Fibroblast of the aortic adventitia (primary cell): Measurements from ENCODE around the gene DCST1. TPM values are rescaled to one million over a fixed set of nuclear protein-coding genes. Genes with fewer than 3 reads are reported as not detected.

Experiments used
- DNase-seq: peaks from one replicate; pipeline ENCODE4 v3.0.0-alpha.2; 2010; ENCODE audit warnings: low read depth
- H3K4me3 ChIP-seq: 2 replicates; pipeline ENCODE4 v1.5.1; 2011; ENCODE audit warnings: low read depth, mild to moderate bottlenecking, control low read depth, low read length, moderate library complexity
- CTCF ChIP-seq: IDR thresholded peaks from 2 replicates; pipeline ENCODE4 v1.5.1; 2011; ENCODE audit warnings: mild to moderate bottlenecking, low read length, control low read depth, inconsistent platforms; ENCODE audit not compliant: insufficient read depth
- total RNA-seq: library from RNA; depleted of rRNA; stranded (reverse); fragments of >200 nt; gene quantifications from 2 replicates; pipeline ENCODE4 v1.2.3, GENCODE V29; 2012; ENCODE audit warnings: low replicate concordance

The DCST1 gene
- total RNA-seq, 1 donor = not detected

DNA sequence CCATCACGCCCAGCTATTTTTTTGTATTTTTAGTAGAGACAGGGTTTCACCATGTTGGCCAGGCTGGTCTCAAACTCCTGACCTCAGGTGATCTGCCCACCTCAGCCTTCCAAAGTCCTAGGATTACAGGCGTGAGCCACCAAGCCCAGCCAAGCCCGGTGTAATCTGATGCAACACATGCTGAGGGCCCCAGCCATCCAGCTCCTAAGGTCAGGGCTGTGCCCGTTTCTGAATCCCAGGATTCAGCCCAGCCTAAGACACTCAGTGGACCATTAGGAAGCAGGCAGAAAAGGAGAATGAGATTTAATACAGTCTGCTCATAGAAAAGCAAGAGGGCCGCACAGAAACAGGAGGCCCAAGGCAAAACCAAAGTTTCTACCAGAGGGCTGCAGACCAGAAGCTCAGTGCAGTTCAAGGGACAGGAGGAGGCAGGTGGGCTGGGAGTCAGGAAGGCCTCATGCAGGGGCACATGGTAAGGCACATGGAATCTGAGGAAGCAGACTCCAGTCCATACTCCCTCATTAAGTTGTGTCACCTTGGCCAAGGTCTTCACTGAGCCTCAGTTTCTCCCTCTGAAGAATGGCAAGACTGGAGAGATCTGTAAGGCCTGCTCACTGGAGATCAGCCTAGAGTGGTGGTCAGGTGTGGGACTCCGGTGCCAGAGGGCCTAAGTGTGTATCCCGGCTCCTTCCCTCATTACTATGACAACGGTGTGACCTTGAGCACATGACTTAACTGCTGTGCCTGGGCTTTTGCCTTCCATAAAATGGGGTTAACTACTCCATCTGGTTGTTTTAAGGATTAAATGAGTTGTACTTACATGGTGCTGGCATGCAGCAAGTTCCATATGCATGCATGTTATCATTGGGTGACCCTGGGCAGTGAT, 15.1 kb downstream of the DCST1 start:
- no peak for TF ChIP-seq CTCF
- H3K4me3 ChIP-seq = no peak overlapping the region
- DNase-seq = no peak

- DNase-seq = peak; percentile 35
- H3K4me3 ChIP-seq = peak overlapping the region; percentile 81
Measured at GRCh38 chr1:155049651-155050559, 16.3 kb downstream of the DCST1 start.

DNA sequence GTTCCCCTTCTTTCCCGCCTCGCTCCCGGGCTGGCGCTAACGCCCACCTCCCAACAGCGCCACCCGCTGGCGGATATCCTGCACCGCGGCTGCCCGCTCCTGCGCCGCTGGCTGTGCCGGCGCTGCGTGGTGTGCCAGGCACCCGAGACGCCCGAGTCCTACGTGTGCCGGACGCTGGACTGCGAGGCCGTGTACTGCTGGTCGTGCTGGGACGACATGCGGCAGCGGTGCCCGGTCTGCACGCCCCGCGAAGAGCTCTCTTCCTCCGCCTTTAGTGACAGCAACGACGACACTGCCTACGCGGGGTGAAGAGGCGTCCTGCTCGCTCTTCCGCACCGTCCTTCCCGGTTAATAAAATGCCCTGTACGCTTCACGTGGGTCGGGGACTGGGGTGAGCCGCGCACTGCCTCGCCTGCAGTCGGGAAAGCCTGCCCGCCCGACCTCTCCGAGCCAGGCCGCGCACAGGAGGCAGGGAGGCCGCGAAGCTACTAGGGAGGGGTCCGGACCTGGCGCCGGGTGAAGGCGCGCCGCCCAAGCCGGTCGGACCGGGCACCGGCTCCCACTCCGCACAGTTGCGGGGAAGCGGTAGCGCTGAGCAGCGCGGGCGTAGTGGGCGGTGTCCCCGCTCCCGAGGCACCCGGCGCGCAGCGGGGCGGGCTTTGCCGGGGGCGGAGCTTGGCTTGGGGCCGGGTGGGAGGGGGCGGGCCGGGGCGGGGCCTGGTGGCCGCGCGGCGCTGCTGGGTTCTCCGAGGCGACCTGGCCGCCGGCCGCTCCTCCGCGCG, 17.1 kb downstream of the DCST1 start, which contains the start of gene ADAM15:
TSS of gene ADAM15 (plus strand) at position 757 of the 782 bp plus-strand sequence. CDS start 71 bp downstream, outside the sequence.
- peak within 1 kb of the TSS; percentile 81 for H3K4me3 ChIP-seq
- peak; percentile 56 for DNase-seq
- peak; percentile 69 for TF ChIP-seq CTCF

More at GRCh38 chr1:155049651-155050559, 16.3 kb downstream of the DCST1 start:
- TF ChIP-seq CTCF = no peak

DNA sequence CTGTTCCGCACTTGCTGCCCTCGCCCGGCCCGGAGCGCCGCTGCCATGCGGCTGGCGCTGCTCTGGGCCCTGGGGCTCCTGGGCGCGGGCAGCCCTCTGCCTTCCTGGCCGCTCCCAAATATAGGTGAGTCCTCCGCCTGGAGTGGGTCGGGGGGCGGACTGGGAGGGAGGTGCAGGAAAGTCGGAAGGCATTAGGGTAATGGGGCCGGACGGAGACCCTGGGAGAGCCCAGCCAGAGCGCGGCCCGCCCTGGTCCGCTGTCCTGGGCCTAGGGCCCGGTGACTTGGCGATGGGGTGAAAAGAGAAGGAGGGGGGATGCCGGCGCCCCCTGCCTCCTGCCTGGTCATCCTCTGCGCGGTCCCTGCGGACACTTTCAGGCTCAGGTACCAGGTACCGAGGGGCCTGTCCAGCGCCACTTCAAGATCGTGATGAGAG, 17.7 kb downstream of the DCST1 start:
- DNase-seq = no peak
- TF ChIP-seq CTCF = no peak
- H3K4me3 ChIP-seq = peak overlapping the region; percentile 81

GRCh38 chr1:155051777-155052398, 18.3 kb downstream of the DCST1 start:
- no peak for TF ChIP-seq CTCF
- peak overlapping the region; percentile 81 for H3K4me3 ChIP-seq
- DNase-seq = peak; percentile 22
